Endothelial cell of umbilical vein (primary cell): ENCODE results near the gene BPIFA3. TPM values are rescaled to one million over a fixed set of nuclear protein-coding genes. Genes with fewer than 3 reads are reported as not detected.

ENCODE experiments used
- BruUV-seq: library from RNA; stranded (reverse); fragments of 400-500 nt; replicated peaks from 2 replicates; lab custom pipeline; 2021; lab: Mats Ljungman, UMichigan
- CTCF ChIA-PET: fragments of 300-600, 350-600 bp; sonication (Branson Sonifier 250); formaldehyde crosslinking; loops from one replicate; lab custom pipeline; 2021; ENCODE audit warnings: antibody characterized with exemption, inconsistent platforms; lab: Charles Lee
- POLR2A ChIA-PET: fragments of 300-600, 350-600 bp; sonication (Branson Sonifier 250); formaldehyde crosslinking; loops from one replicate; lab custom pipeline; 2021; ENCODE audit warnings: antibody characterized with exemption, inconsistent platforms; lab: Charles Lee
- DNase-seq: peaks from one replicate; pipeline ENCODE4 v3.0.0-alpha.2; 2011; ENCODE audit warnings: low read depth, low spot score
- FAIRE-seq: peaks from 2 replicates; lab custom pipeline; 2011; peaks lifted over from hg19 to GRCh38; lab: Jason Lieb, UNC
- H2AFZ ChIP-seq: 2 replicates; pipeline ENCODE4 v1.6.0; 2012; ENCODE audit warnings: low read depth, low read length, control low read depth, inconsistent platforms
- H3K27ac ChIP-seq: 2 replicates; pipeline ENCODE4 v1.5.1; 2011; ENCODE audit warnings: low read depth, mild to moderate bottlenecking, control low read depth, low read length, moderate library complexity; ENCODE audit not compliant: insufficient read depth
- H3K27me3 ChIP-seq, 2 experiments: 2 replicates each; pipeline versions ENCODE4 v1.6.0 to v1.6.1; 2011; ENCODE audit warnings: low read length in 2 of 2, mixed read lengths in 1 of 2; ENCODE audit not compliant: control insufficient read depth in 2 of 2, insufficient read depth in 2 of 2
- H3K36me3 ChIP-seq, 2 experiments: 2 replicates in 1 of 2; 3 replicates in 1 of 2; pipeline ENCODE4 v1.5.1; 2011; ENCODE audit warnings: low read length in 2 of 2, mild to moderate bottlenecking in 1 of 2, moderate library complexity in 1 of 2; ENCODE audit not compliant: control insufficient read depth in 2 of 2, insufficient read depth in 2 of 2; ENCODE audit errors: extremely low read depth in 1 of 2
- H3K4me1 ChIP-seq: 3 replicates; pipeline ENCODE4 v1.5.1; 2011; ENCODE audit warnings: mild to moderate bottlenecking, low read length; ENCODE audit not compliant: control insufficient read depth, insufficient read depth; ENCODE audit errors: extremely low read depth
- H3K4me2 ChIP-seq: 2 replicates; pipeline ENCODE4 v1.6.1; 2011; ENCODE audit warnings: low read length, control low read depth, mixed read lengths; ENCODE audit not compliant: insufficient read depth
- H3K4me3 ChIP-seq, 3 experiments: fragments of 200-600 bp in 1 of 3; sonication (generic), shearing (Covaris generic) in 1 of 3; replicated peaks in 1 of 3; 2 replicates each; pipeline ENCODE4 v1.5.1; 2011 to 2016; ENCODE audit warnings: control low read depth in 3 of 3, low read length in 3 of 3, mild to moderate bottlenecking in 2 of 3, inconsistent platforms in 1 of 3, low read depth in 1 of 3, moderate library complexity in 1 of 3; ENCODE audit not compliant: insufficient read depth in 1 of 3
- H3K79me2 ChIP-seq: 2 replicates; pipeline ENCODE4 v1.6.0; 2012; ENCODE audit warnings: low read length, inconsistent platforms; ENCODE audit not compliant: control insufficient read depth, insufficient read depth
- H3K9ac ChIP-seq: replicated peaks from 2 replicates; pipeline ENCODE3; 2011; ENCODE audit warnings: low read length, control low read depth; ENCODE audit not compliant: insufficient read depth; ENCODE audit errors: extremely low read depth
- H3K9me1 ChIP-seq: replicated peaks from 3 replicates; pipeline ENCODE4 v1.6.0; 2011; ENCODE audit warnings: mild to moderate bottlenecking, low read length; ENCODE audit not compliant: control insufficient read depth, insufficient read depth; ENCODE audit errors: extremely low read depth
- H3K9me3 ChIP-seq: replicated peaks from 2 replicates; pipeline ENCODE4 v1.5.1; 2012; ENCODE audit warnings: low read length, inconsistent platforms; ENCODE audit not compliant: control insufficient read depth, insufficient read depth
- H4K20me1 ChIP-seq: replicated peaks from 2 replicates; pipeline ENCODE3; 2011; ENCODE audit warnings: mild to moderate bottlenecking, low read length; ENCODE audit not compliant: control insufficient read depth, insufficient read depth; ENCODE audit errors: extremely low read depth
- CTCF ChIP-seq, 2 donors: IDR thresholded peaks; 1 replicate in 1 of 2; 2 replicates in 1 of 2; pipeline ENCODE4 v1.5.1; 2011; ENCODE audit warnings: low read length in 2 of 2, mild to moderate bottlenecking in 2 of 2, moderate library complexity in 2 of 2, control low read depth in 1 of 2, inconsistent platforms in 1 of 2, low read depth in 1 of 2; ENCODE audit not compliant: insufficient read depth in 1 of 2; ENCODE audit errors: extremely low read depth in 1 of 2
- EZH2 ChIP-seq: IDR thresholded peaks from 2 replicates; pipeline ENCODE4 v1.6.1; 2012; ENCODE audit warnings: borderline replicate concordance, low read depth, mild to moderate bottlenecking, moderate library complexity, low read length, inconsistent platforms; ENCODE audit not compliant: severe bottlenecking
- FOS ChIP-seq: IDR thresholded peaks from 2 replicates; pipeline ENCODE4 v1.6.1; 2011; ENCODE audit warnings: mild to moderate bottlenecking, low read length, moderate library complexity, borderline replicate concordance; ENCODE audit not compliant: insufficient read depth
- GATA2 ChIP-seq: IDR thresholded peaks from 2 replicates; pipeline ENCODE4 v1.7.0; 2011; ENCODE audit warnings: low read depth, mild to moderate bottlenecking, moderate library complexity, mixed read lengths, low read length; ENCODE audit not compliant: insufficient read length, insufficient read depth
- JUN ChIP-seq: IDR thresholded peaks from 2 replicates; pipeline ENCODE4 v1.6.1; 2011; ENCODE audit warnings: borderline replicate concordance, low read depth; ENCODE audit not compliant: insufficient read length, insufficient read depth
- MYC ChIP-seq: IDR thresholded peaks from one replicate; pipeline ENCODE4 v1.6.1; 2011; ENCODE audit warnings: mild to moderate bottlenecking, low read depth, low read length
- POLR2A ChIP-seq: IDR thresholded peaks from 2 replicates; pipeline ENCODE4 v1.6.1; 2012; ENCODE audit warnings: low read depth, mild to moderate bottlenecking, control low read depth, low read length
- POLR2AphosphoS5 ChIP-seq: IDR thresholded peaks from 2 replicates; pipeline ENCODE4 v1.6.1; 2012; ENCODE audit warnings: low read depth, mild to moderate bottlenecking, control low read depth, low read length, moderate library complexity; ENCODE audit not compliant: insufficient read depth
- dilution Hi-C: fragments of 300-500 bp; cut with MboI; formaldehyde crosslinking; loops from one replicate; pipeline ENCODE4 v1.15.0; 2019; ENCODE audit warnings: low sequenced_read_pairs; ENCODE audit not compliant: extremely low pct_ligation_motif_present
- intact Hi-C: fragments of 100-400 bp; cut with micrococcal nuclease; formaldehyde crosslinking; loops from one replicate; pipeline ENCODE4 v1.10.0; 2022
- polyA plus RNA-seq, 4 experiments: library from polyadenylated mRNA; depleted of rRNA in 3 of 4; stranded (reverse) in 3 of 4; unstranded in 1 of 4; fragments of >200 nt; gene quantifications; 2 replicates each; pipeline versions ENCODE4 v1.2.1 to v1.2.3, GENCODE V29; 2011 to 2012; ENCODE audit warnings: missing spikeins in 1 of 4
- total RNA-seq: library from RNA; stranded (reverse); gene quantifications from 2 replicates; pipeline ENCODE4 v1.2.3, GENCODE V29; 2021
- TF ChIP-seq, protein P1 (sequence below): IDR thresholded peaks from 2 replicates; pipeline ENCODE4 v1.6.1; 2011; ENCODE audit not compliant: insufficient read depth, insufficient read length

Gene BPIFA3
- total and polyA plus RNA-seq, 2 donors (not counting 3 experiments of a cell fraction or from before 2014, with no cell fraction given) = not detected

GRCh38 chr20:33191955-33192354, 25.2 kb upstream of the BPIFA3 start:
- H3K9me3 ChIP-seq = no peaks in the 10 kb centered on the region
- intact Hi-C loops (no loop called here), dilution Hi-C loops (no loop called here)
- H2AFZ ChIP-seq = no peak overlapping the region
- ChIA-PET POLR2A (no interaction called here), CTCF (no interaction called here)
- H3K4me1 ChIP-seq = no peaks in the 10 kb centered on the region
- H3K9me1 ChIP-seq = no peaks in the 10 kb centered on the region
- no peak overlapping the region for H3K9ac ChIP-seq
- H3K27me3 ChIP-seq = no peaks in the 10 kb centered on the region
- no TSS peak for BruUV-seq
- no peak overlapping the region for H3K4me2 ChIP-seq
- no peak overlapping the region for H3K4me3 ChIP-seq
- no peaks in the 10 kb centered on the region for H3K36me3 ChIP-seq
- no peak for TF ChIP-seq GATA2
- H3K27ac ChIP-seq = no peak overlapping the region
- H4K20me1 ChIP-seq = no peaks in the 10 kb centered on the region
- H3K79me2 ChIP-seq = no peaks in the 10 kb centered on the region
- no peak for DNase-seq
- FAIRE-seq = no peak

DNA sequence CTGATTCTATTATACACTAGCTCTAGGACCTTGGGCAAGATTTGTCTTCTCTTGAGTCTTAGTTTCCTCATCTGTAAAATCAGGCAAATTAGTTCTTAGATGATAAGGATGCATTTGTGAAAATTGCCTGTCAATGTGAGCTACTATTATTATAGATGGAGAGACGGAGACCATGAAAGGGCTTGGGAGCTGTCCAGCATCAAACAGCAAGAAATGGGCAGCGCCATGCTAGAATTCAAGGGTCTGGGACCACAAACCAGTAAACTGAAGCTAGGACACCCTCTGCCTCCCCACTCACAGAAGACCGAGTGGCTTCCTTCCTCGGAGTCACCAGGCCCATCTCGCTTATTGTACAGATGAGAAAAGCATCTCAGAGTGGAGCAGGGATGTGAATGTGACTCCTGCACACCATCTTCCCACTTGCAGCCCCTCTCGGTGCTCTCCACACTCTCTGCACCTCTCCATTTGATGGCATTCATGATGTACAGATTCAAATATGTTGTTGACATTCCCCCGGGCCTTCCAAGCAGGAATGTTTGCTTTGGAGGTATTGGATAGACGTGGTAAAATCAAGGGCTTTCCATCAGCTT, 24.1 kb upstream of the BPIFA3 start:
- POLR2A ChIA-PET = no interaction called here
- H3K4me3 ChIP-seq = no peak overlapping the region
- DNase-seq (no peak), FAIRE-seq (no peak)
- no peak overlapping the region for H2AFZ ChIP-seq
- H3K9me1 ChIP-seq = no peaks in the 10 kb centered on the region
- H3K9me3 ChIP-seq = no peaks in the 10 kb centered on the region
- intact Hi-C loops (no loop called here), dilution Hi-C loops (no loop called here)
- no TSS peak for BruUV-seq
- H3K27me3 ChIP-seq = no peaks in the 10 kb centered on the region
- H3K9ac ChIP-seq = no peak overlapping the region
- TF ChIP-seq JUN (no peak), FOS (no peak), MYC (no peak), POLR2A (no peak), POLR2AphosphoS5 (no peak), GATA2 (no peak), CTCF (IDR thresholded peaks at IDR 0.05; ENCODE audit: extremely low read depth in 1 of 2, insufficient read depth in 1 of 2, low read depth in 1 of 2, low read length in 2 of 2) (no peak), EZH2 (no peak)
- TF ChIP-seq, protein P1, sequence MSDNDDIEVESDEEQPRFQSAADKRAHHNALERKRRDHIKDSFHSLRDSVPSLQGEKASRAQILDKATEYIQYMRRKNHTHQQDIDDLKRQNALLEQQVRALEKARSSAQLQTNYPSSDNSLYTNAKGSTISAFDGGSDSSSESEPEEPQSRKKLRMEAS = no peak
- no peak overlapping the region for H3K27ac ChIP-seq
- H3K4me1 ChIP-seq = no peaks in the 10 kb centered on the region
- H3K79me2 ChIP-seq = no peaks in the 10 kb centered on the region
- CTCF ChIA-PET = no interaction called here
- no peak overlapping the region for H3K4me2 ChIP-seq
- no peaks in the 10 kb centered on the region for H4K20me1 ChIP-seq
- H3K36me3 ChIP-seq = no peaks in the 10 kb centered on the region
